SK-N-MC (cell line): ENCODE data around the gene LRRTM1.

Experiments
- EZH2 ChIP-seq: fragments of 200-600 bp; sonication (generic); IDR thresholded peaks from one replicate; pipeline ENCODE4 v1.6.1; 2017; ENCODE audit warnings: antibody characterized with exemption
- POLR2AphosphoS5 ChIP-seq: IDR thresholded peaks from 2 replicates; pipeline ENCODE4 v1.6.1; 2012; ENCODE audit warnings: mild to moderate bottlenecking, low read depth, low read length, borderline replicate concordance

GRCh38 chr2:80322311-80322920 lies 17.9 kb upstream of the LRRTM1 start:
- TF ChIP-seq POLR2AphosphoS5 (no peak), EZH2 (no peak)
